ENCODE results near the gene HBE1.

DNA sequence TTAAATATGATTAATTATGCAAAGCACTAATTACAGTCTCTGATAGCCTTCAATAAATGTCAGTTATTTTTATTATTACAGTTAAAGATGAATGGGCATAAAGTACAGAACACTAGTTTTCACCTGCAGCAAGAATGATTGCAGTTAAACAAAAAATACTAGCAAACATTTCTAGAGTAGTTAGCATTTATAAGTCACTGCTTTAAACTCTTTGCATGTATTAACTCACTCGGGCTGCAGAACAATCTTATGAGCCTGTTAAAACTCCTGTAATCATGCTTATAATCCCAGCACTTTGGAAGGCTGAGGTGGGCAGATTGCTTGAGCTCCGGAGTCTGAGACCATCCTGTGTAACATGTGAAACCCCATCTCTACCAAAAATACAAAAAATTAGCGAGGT is 17.2 kb upstream of the HBE1 start:
- TF ChIP-seq EZH2phosphoT487 (IDR thresholded peaks at IDR 0.05; ENCODE audit: insufficient read depth, low read depth) (no peak), EZH2 (IDR thresholded peaks at IDR 0.05; ENCODE audit: insufficient read depth, poor library complexity, severe bottlenecking) (no peak)

All from GM23248 (cell line).